C4-2B (cell line): ENCODE data around the gene MLEC.

Experiments used
- H3K27ac ChIP-seq: fragments of 450-650 bp; 2 replicates; pipeline ENCODE4 v1.5.1; 2017
- ZFX ChIP-seq: fragments of 450-650 bp; IDR thresholded peaks from 2 replicates; pipeline ENCODE4 v1.6.1; 2017
- TF ChIP-seq, protein P1 (sequence below): fragments of 450-650 bp; conservative IDR thresholded peaks from 2 replicates; pipeline ENCODE4 v1.5.1; 2017; ENCODE audit warnings: mild to moderate bottlenecking

Gene MLEC

DNA sequence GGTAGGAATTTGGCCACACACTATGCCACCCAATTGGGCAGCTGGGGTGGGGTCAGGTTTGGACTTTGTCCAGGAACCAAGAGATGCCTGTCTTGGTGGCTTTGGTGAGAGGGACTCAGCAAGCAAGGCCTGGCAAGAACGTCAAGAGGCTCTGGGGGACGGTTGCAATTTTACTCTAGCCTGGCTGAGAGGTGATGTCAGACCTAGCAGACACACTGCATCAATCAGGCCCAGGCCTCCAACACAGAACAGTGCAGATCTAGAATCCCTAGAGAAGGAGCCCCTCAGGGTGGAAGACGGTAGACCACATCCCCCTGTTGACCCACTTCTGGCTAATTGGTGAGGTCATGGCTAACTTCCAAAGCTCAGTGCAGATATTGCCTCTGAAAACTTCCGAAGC, 21.7 kb downstream of the MLEC start:
- H3K27ac ChIP-seq: no peak overlapping the region
- TF ChIP-seq ZFX: no peak
- TF ChIP-seq, protein P1, sequence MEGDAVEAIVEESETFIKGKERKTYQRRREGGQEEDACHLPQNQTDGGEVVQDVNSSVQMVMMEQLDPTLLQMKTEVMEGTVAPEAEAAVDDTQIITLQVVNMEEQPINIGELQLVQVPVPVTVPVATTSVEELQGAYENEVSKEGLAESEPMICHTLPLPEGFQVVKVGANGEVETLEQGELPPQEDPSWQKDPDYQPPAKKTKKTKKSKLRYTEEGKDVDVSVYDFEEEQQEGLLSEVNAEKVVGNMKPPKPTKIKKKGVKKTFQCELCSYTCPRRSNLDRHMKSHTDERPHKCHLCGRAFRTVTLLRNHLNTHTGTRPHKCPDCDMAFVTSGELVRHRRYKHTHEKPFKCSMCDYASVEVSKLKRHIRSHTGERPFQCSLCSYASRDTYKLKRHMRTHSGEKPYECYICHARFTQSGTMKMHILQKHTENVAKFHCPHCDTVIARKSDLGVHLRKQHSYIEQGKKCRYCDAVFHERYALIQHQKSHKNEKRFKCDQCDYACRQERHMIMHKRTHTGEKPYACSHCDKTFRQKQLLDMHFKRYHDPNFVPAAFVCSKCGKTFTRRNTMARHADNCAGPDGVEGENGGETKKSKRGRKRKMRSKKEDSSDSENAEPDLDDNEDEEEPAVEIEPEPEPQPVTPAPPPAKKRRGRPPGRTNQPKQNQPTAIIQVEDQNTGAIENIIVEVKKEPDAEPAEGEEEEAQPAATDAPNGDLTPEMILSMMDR: no peak

DNA sequence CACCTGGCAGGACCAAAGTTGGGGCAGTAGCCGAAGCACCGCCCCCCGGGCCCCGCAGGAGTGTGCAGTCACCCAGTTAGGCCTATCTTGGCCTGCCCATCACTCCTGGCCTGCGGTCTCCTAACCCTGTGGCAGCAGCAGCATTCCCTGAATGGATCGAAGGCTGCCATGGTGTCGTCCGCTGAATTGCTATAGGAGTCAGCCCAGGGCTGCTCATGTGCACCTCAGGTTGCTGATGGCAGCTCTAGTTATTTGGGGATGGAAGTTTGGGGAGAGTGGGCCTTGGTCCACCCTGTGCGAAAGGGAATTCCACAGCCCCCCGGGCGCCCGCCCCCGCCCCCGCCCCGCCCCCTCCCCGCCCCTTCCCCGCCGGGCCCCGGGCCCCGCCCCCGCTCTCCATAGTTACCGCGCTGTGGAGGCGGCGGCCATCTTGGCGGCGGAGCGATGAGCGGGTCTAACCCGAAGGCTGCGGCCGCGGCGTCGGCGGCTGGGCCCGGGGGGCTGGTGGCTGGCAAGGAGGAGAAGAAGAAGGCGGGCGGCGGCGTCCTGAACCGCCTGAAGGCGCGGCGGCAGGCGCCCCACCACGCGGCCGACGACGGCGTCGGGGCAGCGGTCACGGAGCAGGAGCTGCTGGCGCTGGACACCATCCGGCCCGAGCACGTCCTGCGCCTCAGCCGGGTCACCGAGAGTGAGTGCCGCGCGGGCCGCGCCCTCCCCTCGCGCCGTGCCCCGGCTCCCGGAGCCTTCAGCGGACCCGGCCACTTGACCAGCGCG, 23.3 kb downstream of the MLEC start, which contains the start of gene UNC119B:
Gene UNC119B, plus strand, starts transcription at position 428 of the 774 bp plus-strand sequence. Its CDS starts 17 bp downstream, at position 445.
- TF ChIP-seq, protein P1: no peak
- peak; percentile 83 for TF ChIP-seq ZFX
- peak within 1 kb of the TSS; percentile 89 for H3K27ac ChIP-seq

DNA sequence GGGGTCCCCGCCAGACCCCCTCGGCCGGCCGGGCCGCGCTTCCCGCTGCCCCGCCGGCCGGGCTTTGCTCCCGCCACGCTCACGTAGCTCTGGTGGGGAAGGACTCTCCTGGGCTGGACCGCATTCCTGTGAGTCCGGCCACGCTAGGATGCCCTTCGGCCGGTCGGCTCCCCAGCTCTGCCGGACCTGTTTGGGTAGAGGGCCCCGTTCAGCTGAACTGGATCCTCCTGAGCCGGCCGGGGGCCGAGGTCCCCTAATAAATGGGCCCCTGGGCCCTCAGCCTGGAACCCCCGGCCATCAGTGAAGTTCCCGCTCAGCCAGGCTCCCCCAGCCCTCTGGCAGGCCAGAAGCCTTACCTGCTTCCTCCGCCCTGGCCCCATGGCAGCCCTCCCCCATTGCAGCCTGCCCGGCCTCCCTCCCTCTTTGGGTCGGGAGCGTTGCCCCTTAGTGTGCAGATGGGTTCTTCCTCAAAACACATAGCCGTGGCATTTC, 23.9 kb downstream of the MLEC start:
- H3K27ac ChIP-seq: peak overlapping the region; percentile 89
- TF ChIP-seq ZFX: peak; percentile 68
- TF ChIP-seq, protein P1: no peak

DNA sequence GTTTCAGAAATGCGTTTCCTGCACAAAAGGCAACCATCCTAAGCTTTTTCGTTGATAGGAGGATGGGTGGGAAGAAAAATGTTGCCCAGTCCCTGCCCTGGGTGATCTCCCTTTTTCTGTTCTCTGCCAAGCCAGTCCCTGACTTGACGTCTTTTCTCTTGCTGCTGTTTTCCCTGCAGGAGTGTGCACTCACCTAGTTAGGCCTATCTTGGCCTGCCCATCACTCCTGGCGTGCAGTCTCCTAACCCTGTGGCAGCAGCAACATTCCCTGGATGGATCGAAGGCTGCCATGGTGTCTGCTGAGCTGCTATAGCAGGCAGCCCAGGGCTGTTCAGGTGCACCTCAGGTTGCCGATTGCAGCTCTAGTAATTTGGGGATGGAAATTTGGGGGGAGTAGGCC, 24.5 kb downstream of the MLEC start:
- TF ChIP-seq, protein P1: no peak
- no peak for TF ChIP-seq ZFX
- H3K27ac ChIP-seq: peak overlapping the region; percentile 89

DNA sequence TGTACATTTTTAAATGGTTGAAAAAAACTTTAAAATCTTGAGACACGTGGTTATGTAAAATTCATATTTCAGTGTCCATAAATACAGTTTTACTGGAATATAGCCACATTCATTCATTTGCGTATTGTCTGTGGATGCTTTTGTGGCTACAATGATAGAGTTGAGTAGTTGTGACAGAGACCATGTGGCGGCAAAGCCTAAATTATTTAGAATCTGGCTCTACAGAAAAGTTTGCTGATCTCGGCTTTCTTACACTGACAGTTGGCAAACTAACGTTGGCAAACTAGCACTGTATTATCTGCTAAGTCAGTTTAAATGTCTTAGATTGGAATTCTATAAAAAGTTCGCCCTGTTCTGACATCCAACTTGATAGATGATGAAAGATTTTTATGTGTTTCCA, 25.7 kb downstream of the MLEC start:
- no peak for TF ChIP-seq ZFX
- TF ChIP-seq, protein P1: no peak
- H3K27ac ChIP-seq: no peak overlapping the region

DNA sequence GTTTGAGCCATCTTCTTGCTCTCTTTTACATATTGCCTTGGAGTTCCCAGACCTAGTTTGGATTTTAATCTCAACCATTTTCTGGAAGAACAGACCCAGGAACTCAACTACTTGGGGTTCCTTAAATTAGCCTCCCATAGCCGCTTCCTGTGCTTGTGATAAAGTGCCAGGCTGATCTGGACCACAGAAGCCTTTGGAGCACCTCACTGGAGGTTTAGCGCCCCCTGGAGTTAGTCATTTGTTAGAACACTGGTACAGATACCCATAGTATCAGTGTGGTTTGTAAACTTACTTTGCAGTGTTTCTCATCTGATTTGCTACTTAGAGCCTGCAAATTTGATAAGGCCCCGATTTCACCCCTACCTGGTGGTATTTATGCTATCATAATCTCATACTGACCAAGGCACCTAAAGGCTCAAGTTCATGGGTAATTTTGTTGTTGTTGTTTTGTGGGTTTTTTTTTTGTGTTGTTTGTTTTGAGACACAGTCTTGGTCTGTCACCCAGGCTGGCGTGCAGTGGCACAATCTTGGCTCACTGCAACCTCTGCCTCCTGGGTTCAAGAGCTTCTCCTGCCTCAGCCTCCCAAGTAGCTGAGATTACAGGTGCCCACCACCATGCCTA, 27.0 kb downstream of the MLEC start:
- H3K27ac ChIP-seq: no peak overlapping the region
- TF ChIP-seq, protein P1: peak; percentile 88
- no peak for TF ChIP-seq ZFX

DNA sequence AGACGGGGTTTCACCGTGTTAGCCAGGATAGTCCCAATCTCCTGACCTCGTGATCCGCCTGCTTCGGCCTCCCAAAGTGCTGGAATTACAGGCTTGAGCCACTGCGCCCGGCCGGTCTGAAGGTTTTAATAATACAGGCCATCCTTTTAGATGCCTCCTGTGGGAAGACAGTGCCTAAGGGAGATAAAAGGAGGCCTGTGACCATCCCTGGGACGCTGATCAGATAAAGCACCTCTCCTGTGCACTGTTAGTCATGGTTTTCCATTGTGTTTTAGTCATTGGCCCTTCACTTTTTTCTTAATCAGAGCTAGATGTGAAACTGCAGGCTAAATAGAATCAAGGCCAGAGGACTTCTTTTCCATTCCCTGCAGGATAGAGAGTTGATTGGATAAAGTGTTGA, 31.1 kb downstream of the MLEC start:
- TF ChIP-seq, protein P1: no peak
- TF ChIP-seq ZFX: no peak
- H3K27ac ChIP-seq: no peak overlapping the region
